ENCODE results near the gene PIK3R3.
"Not testable (repeated sequence)": the region's sequence is repeated elsewhere in the genome, so short reads cannot be mapped to it uniquely, and the experiment has no call there.

Gene PIK3R3

DNA sequence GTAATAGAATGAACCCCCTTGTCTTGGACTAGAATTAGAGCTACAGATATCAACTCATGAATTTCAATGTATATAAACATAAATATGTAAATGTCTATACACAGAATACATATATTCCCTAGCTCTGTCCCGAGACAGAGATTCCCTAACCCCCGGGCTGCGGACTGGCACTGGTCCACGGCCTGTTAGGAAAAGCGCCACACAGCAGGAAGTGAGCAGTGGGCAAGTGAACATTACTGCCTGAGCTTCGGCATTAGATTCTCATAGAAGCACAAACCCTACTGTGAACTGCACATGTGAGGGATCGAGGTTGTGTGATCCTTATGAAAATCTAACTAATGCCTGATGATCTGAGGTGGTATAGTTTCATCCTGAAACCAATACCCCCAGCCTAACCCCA, 51.2 kb downstream of the PIK3R3 start:
- no peaks in the 10 kb centered on the region for H3K9me3 Mint-ChIP-seq
- ATAC-seq (replicated peaks) (no peak), DNase-seq (no peak)
- no peak overlapping the region for H3K27ac Mint-ChIP-seq
- H3K27me3 Mint-ChIP-seq = peaks cover 0 to 5% of the 10 kb centered on the region in 2 donors
- H3K4me3 Mint-ChIP-seq = no peak overlapping the region
- H3K4me1 Mint-ChIP-seq = no peaks in the 10 kb centered on the region
- H3K36me3 Mint-ChIP-seq = no peaks in the 10 kb centered on the region

DNA sequence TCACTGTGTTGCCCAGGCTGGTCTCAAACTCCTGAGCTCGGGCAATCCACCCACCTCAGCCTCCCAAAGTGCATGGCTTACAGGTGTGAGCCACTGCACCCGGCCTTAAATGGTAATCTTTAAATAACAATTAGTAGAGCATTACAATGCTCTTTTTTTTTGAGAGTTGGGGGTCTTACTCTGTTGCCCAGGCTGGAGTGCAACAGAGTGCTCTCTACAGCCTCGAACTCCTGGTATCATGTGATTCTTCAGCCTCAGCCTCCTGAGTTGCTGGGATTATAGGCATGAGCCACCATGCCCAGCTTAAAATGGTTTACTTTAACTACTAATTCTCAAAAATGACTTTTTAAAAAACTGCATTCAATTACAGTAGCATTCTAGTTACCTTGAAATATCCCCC, 52.2 kb downstream of the PIK3R3 start:
- ATAC-seq (replicated peaks) = no peak
- Mint-ChIP-seq H3K4me1 (no peaks in the 10 kb centered on the region), H3K27ac (no peak overlapping the region), H3K36me3 (no peaks in the 10 kb centered on the region), H3K9me3 (no peaks in the 10 kb centered on the region), H3K4me3 (no peak overlapping the region), H3K27me3 (peaks cover 0 to 5% of the 10 kb centered on the region in 2 donors)
- DNase-seq = no peak

DNA sequence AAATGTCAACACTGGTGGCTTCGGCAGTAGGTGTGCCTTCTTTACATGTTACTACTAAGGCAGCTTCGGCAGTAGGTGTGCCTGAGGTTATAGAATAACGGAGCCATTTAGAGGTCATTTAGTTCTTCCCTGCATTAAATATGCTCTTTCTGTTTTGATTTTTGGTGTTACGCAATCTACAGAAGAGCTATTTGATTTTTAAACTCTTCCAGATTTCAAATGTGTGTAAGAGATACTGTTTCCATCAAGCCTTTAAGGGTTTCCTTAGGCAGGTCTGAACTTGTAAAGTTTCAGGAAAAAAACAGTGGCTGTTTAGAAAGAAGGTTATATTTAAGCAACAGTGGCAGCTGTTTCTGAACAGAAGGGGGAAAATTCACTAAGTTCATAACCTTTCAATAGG, 54.8 kb downstream of the PIK3R3 start:
- Mint-ChIP-seq H3K36me3 (no peaks in the 10 kb centered on the region), H3K27ac (no peak overlapping the region), H3K4me1 (no peaks in the 10 kb centered on the region), H3K4me3 (no peak overlapping the region), H3K27me3 (peaks cover 0 to 5% of the 10 kb centered on the region in 2 donors), H3K9me3 (no peaks in the 10 kb centered on the region)
- ATAC-seq (replicated peaks) (no peak), DNase-seq (no peak)

DNA sequence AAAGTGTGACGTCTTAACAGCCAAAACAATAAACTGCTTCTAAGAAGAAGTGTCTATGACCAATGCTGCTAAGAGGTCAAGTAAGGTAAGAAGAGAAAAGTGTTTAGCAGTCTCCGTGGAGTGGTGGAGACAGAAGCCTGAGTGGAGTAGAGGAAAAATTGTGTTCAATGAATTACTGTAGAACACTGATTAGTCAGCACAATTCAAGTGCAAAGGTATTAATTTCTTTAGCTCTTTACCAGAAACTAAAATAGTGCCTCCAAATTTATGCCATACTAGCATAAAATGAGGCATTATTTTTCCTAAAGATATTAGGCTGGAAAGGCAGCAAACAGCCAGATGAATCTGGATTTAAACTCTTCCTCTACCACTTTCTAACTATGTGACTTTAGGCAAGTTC, 56.1 kb downstream of the PIK3R3 start:
- Mint-ChIP-seq H3K27me3 (peaks cover 0 to 5% of the 10 kb centered on the region in 2 donors), H3K27ac (no peak overlapping the region), H3K4me3 (no peak overlapping the region), H3K9me3 (no peaks in the 10 kb centered on the region), H3K36me3 (no peaks in the 10 kb centered on the region), H3K4me1 (no peaks in the 10 kb centered on the region)
- DNase-seq (no peak), ATAC-seq (replicated peaks) (no peak)

DNA sequence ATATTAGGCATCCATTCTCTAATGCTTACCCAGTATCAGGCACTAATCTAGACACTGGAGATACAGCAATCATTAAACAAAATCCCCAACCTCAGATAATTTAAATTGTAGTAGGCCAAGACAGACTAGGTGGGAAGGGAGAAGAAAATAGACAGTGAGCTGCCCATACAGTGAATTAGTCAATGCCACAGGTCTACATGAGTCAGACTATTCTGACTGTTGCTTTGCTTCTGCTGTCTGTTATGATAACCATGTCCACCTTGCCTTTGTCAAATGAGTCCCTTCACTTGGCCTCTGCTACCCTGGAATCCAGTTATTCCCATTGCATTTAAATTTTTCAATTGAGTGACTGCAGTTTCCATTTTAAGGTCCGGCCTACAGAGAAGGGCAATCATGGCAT, 59.5 kb downstream of the PIK3R3 start:
- no peaks in the 10 kb centered on the region for H3K27me3 Mint-ChIP-seq
- H3K4me1 Mint-ChIP-seq = peaks cover 0 to 2% of the 10 kb centered on the region in 2 donors
- no peak for DNase-seq
- no peaks in the 10 kb centered on the region for H3K9me3 Mint-ChIP-seq
- ATAC-seq (replicated peaks) = peak; percentile 31 to 52
- no peak overlapping the region for H3K27ac Mint-ChIP-seq
- no peaks in the 10 kb centered on the region for H3K36me3 Mint-ChIP-seq
- H3K4me3 Mint-ChIP-seq = no peak overlapping the region

DNA sequence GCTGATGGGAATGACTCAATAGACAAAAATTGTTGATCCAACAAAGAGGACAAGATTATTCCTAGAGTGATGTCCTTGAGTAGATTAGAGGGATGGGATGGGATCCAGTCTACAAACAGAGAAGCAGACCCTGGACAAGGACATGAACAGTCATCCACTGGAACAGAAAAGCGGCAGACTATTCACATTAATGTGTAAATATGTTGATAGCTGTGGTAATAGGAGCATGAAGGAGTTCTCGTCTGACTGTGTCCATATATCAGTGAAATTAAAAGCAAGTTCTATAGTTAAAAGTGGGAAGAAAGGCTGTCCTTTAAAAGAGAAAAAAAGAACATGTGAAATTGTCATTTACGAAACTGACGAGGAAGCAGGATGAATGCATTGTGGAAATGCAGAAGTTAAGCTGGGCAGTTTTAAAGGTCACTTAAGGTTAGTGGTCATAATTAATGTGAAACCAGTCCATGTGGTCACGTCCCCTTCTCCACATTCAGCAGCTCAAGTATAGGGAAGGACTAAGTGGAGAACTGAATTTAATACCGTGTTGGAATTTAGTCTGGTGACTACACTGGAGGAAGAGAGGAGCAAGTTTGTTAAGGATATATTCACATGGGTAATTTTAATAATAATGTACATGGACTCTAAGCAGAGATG, 62.1 kb downstream of the PIK3R3 start:
- H3K4me3 Mint-ChIP-seq = no peak overlapping the region
- H3K9me3 Mint-ChIP-seq = no peaks in the 10 kb centered on the region
- H3K27me3 Mint-ChIP-seq = no peaks in the 10 kb centered on the region
- no peak overlapping the region for H3K27ac Mint-ChIP-seq
- H3K36me3 Mint-ChIP-seq = peaks cover 0 to 3% of the 10 kb centered on the region in 2 donors
- H3K4me1 Mint-ChIP-seq = peaks cover 3 to 5% of the 10 kb centered on the region in 2 donors
- peak; percentile 66 to 75 for ATAC-seq (replicated peaks)
- DNase-seq = peak; percentile 8

DNA sequence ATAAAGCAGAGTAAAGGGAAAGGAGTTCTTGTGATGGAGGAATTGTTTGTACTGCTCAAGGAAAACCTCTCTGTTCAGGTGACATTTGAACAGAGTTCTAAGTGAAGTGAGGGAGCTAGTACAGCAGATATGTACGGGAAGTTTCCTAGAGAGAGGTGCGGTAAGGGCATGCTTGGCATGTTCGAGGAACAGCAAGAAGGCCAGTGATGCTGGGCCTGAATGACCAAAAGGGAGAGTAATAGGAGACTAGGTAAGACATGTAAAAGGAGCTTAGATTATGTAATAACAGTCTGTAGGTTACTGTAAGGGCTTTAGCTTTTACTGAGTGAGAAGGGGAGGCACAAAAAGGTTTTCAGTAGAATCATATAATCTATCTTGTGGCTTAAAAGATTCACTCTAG, 63.9 kb downstream of the PIK3R3 start:
- Mint-ChIP-seq H3K4me3 (no peak overlapping the region), H3K4me1 (peaks cover 8 to 10% of the 10 kb centered on the region in 2 donors), H3K9me3 (no peaks in the 10 kb centered on the region), H3K36me3 (peaks cover 0 to 4% of the 10 kb centered on the region in 2 donors), H3K27me3 (no peaks in the 10 kb centered on the region), H3K27ac (no peak overlapping the region)
- DNase-seq (no peak), ATAC-seq (replicated peaks) (no peak)

DNA sequence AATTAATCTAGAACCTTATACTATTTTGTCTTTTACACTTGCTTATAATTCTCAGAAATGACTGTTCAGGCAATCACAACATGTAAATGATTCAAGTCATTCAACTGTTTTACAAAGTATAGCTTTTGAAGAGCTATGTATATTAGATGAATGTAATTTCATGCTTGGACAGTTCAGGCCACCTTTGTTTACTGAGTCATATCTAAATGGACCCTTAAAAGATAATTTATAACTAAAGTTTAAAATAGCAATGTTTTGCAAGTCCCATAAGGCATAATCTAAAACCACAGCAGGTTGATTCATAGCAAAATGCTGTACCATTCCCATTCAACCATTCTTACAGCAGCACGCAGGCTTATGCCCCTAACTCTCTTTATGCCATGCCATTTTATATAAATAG, 64.8 kb downstream of the PIK3R3 start:
- Mint-ChIP-seq H3K4me1 (peaks cover 8 to 17% of the 10 kb centered on the region in 2 donors), H3K4me3 (no peak overlapping the region), H3K9me3 (no peaks in the 10 kb centered on the region), H3K27ac (no peak overlapping the region), H3K36me3 (peaks cover 0 to 4% of the 10 kb centered on the region in 2 donors), H3K27me3 (no peaks in the 10 kb centered on the region)
- no peak for DNase-seq
- peak; percentile 83 for ATAC-seq (replicated peaks)

DNA sequence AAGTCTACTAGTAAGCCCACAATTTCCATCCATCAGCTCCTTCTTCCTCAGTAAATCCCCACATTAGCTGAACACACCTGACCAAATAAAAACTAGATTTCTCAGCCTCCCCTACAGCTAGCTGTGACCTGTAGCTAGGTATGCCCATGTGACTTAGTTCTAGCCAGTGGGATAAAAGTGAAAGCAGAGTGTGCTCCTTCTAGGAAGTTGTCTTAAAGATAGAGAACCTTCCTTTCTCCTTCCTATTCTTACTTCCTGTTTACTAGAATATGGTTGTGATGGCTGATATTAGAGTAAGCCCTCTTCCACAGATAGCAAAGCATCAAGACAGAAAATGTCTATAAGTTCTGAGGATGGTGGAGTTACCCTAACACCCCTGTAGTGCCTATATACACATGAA, 67.0 kb downstream of the PIK3R3 start:
- H3K4me3 Mint-ChIP-seq = no peak overlapping the region
- no peaks in the 10 kb centered on the region for H3K9me3 Mint-ChIP-seq
- H3K4me1 Mint-ChIP-seq = peaks cover 9 to 18% of the 10 kb centered on the region in 2 donors
- DNase-seq = no peak
- peaks cover 2 to 14% of the 10 kb centered on the region in 2 donors for H3K36me3 Mint-ChIP-seq
- H3K27me3 Mint-ChIP-seq = no peaks in the 10 kb centered on the region
- ATAC-seq (replicated peaks) = peak; percentile 57 to 66
- no peak overlapping the region for H3K27ac Mint-ChIP-seq

DNA sequence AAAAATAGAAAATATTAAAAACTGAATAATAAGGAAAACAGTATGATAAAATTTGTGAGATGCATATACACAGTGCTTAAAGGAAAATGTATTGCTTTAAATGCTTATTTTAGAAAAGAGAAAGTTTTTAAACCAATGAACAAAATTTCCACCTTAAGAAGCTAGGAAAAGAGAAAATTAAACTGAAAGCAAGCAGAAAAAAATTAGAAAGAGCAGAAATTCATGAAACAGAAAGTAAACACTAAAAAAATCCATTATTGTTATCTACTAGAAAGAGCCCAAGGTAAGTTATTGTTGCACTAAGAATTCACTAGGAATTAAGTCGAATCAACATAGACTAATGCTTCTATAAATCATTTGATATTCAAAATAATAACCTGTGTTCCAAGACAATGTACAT, 67.7 kb downstream of the PIK3R3 start:
- no peak for ATAC-seq (replicated peaks)

DNA sequence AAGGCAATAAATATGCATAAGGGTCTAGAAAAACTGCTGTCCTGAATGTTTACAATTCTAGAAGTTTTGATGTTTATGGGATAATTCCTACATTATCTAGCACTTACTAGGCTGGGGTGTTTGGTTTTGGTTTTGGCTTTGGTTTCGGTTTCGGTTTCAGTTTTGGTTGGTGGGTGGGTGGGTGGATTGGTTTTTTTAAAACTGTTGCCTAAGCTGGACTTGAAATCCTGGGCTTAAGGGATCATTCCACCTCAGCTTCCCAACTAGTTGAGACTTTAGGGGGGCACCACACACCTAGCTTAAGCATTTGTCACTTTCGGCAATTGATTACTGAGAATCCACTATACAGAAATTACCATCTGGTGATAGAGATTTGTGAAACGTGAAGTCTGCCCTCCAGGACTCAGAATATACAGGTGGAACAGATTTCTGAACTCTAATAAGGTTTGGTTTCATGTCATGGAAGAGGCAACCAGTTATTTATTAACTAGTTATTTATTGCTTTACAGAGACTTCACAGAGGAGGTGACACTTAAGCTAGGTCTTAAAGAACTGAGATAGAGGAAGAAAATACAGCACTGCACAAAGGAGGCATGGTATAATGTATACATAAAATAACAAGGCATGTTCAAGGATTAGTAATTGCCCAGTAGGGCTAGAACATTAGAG, 69.6 kb downstream of the PIK3R3 start:
- peak overlapping the region; percentile 21 for H3K27ac Mint-ChIP-seq
- ATAC-seq (replicated peaks) (no peak), DNase-seq (no peak)
- no peak overlapping the region for H3K4me3 Mint-ChIP-seq
- H3K27me3 Mint-ChIP-seq = no peaks in the 10 kb centered on the region
- peaks cover 9 to 18% of the 10 kb centered on the region in 2 donors for H3K4me1 Mint-ChIP-seq
- peaks cover 5 to 14% of the 10 kb centered on the region in 2 donors for H3K36me3 Mint-ChIP-seq
- no peaks in the 10 kb centered on the region for H3K9me3 Mint-ChIP-seq

More for the DNA sequence above, 67.7 kb downstream of the PIK3R3 start:
- no peak overlapping the region for H3K27ac Mint-ChIP-seq
- H3K4me1 Mint-ChIP-seq = peaks cover 9 to 18% of the 10 kb centered on the region in 2 donors
- peaks cover 2 to 14% of the 10 kb centered on the region in 2 donors for H3K36me3 Mint-ChIP-seq
- H3K27me3 Mint-ChIP-seq = no peaks in the 10 kb centered on the region
- DNase-seq = no peak
- H3K4me3 Mint-ChIP-seq = no peak overlapping the region
- no peaks in the 10 kb centered on the region for H3K9me3 Mint-ChIP-seq

DNA sequence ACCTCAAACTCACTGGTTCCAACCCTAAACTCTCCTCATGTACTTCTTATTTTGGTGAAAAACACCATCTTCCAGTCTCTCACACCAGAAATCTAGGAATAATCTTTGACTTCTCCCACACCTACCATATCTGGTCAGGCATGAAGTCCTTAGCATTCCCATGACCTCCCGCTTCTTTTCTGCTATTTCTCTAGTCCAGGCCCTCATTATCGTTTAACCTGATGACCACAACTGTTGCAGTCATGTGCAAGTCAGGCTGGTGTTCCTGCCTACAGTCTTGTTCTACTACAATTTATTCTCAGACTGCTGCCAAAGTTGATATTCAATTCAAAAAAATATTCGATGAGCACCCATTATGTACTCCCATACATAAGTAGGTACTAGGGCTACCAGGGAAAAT, 71.3 kb downstream of the PIK3R3 start:
- no peak for ATAC-seq (replicated peaks)
- DNase-seq = no peak
- Mint-ChIP-seq H3K36me3 (peaks cover 7 to 20% of the 10 kb centered on the region in 2 donors), H3K27me3 (no peaks in the 10 kb centered on the region), H3K9me3 (no peaks in the 10 kb centered on the region), H3K4me1 (peaks cover 14 to 29% of the 10 kb centered on the region in 2 donors), H3K27ac (no peak overlapping the region), H3K4me3 (no peak overlapping the region)

DNA sequence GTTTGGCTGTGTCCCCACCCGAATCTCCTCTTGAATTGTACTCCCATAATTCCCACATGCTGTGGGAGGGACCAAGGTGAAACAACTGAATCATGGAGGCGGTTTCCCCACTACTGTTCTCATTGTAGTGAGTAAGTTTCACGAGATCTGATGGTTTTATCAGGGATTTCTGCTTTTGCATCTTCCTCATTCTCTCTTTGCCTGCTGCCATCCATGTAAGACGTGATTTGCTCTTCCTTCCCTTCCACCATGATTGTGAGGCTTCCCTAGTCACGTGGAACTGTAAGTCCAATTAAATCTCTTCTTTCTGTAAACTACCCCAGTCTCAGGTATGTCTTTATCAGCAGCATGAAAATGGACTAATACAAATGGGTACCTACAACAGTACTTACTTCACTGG, 73.5 kb downstream of the PIK3R3 start:
- DNase-seq (no peak), ATAC-seq (replicated peaks) (no peak)
- no peak overlapping the region for H3K27ac Mint-ChIP-seq
- H3K4me3 Mint-ChIP-seq = no peak overlapping the region
- H3K27me3 Mint-ChIP-seq = no peaks in the 10 kb centered on the region
- H3K9me3 Mint-ChIP-seq = no peaks in the 10 kb centered on the region
- H3K36me3 Mint-ChIP-seq = peaks cover 7 to 16% of the 10 kb centered on the region in 2 donors
- peaks cover 10 to 18% of the 10 kb centered on the region in 2 donors for H3K4me1 Mint-ChIP-seq

DNA sequence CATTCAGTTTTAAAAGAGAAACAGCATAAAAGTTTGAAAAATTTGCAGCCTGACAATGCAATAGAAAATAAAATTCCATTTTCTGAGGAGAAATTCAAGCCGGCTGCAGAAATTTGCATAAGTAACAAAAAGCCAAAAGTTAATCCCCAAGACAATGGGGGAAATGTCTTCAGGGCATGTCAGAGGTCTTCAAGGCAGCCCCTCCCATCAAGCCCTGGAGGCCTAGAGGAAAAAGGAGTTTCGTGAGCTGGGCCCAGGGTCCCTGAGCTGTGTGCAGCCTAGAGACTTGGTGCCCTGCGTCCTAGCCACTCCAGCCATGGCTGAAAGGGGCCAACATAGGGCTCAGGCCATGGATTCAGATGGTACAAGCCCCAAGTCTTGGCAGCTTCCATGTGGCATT, 74.6 kb downstream of the PIK3R3 start:
- Mint-ChIP-seq H3K9me3 (no peaks in the 10 kb centered on the region), H3K4me1 (peaks cover 8 to 13% of the 10 kb centered on the region in 2 donors), H3K4me3 (no peak overlapping the region), H3K27me3 (no peaks in the 10 kb centered on the region), H3K36me3 (peaks cover 7 to 16% of the 10 kb centered on the region in 2 donors), H3K27ac (no peak overlapping the region)
- no peak for ATAC-seq (replicated peaks)
- DNase-seq = no peak

DNA sequence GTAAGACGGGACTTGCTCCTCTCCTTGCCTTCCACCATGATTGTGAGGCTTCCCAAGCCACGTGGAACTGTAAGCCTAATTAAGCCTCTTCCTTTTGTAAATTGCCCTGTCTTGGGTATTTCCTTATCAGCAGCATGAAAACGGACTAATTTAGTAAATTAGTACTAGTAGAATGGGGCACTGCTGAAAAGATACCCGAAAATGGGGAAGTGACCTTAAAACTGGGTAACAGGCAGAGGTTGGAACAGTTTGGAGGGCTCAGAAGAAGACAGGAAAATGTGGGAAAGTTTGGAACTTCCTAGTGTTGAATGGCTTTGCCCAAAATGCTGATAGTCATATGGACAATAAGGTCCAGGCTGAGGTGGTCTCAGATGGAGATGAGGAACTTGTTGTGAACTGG, 75.2 kb downstream of the PIK3R3 start:
- H3K4me1 Mint-ChIP-seq = peaks cover 7 to 11% of the 10 kb centered on the region in 2 donors
- not testable (repeated sequence) for ATAC-seq (replicated peaks); H3K9me3 Mint-ChIP-seq; DNase-seq; H3K27me3 Mint-ChIP-seq; H3K4me3 Mint-ChIP-seq; H3K27ac Mint-ChIP-seq
- peaks cover 7 to 16% of the 10 kb centered on the region in 2 donors for H3K36me3 Mint-ChIP-seq
